Skeletal muscle tissue (tissue), 4 donors: ENCODE data around the gene OR10J4. TPM values are rescaled to one million over a fixed set of nuclear protein-coding genes. Genes with fewer than 3 reads are reported as not detected.
"Not testable (repeated sequence)": the region's sequence is repeated elsewhere in the genome, so short reads cannot be mapped to it uniquely, and the experiment has no call there.

Experiments
- H3K27ac ChIP-seq: one replicate; pipeline ENCODE4 v1.7.0; 2013; ENCODE audit warnings: mild to moderate bottlenecking, low read depth, low read length, inconsistent platforms
- H3K27me3 ChIP-seq, 3 donors: one replicate each; pipeline ENCODE4 v1.7.0; 2013; ENCODE audit warnings: low read length in 3 of 3; ENCODE audit not compliant: control insufficient read depth in 3 of 3, insufficient read depth in 3 of 3
- H3K36me3 ChIP-seq, 3 donors: one replicate each; pipeline ENCODE4 v1.7.0; 2013; ENCODE audit warnings: low read length in 3 of 3; ENCODE audit not compliant: control insufficient read depth in 3 of 3, insufficient read depth in 3 of 3
- H3K4me1 ChIP-seq, 3 donors: one replicate each; pipeline ENCODE4 v1.7.0; 2013; ENCODE audit warnings: low read length in 3 of 3, mild to moderate bottlenecking in 3 of 3; ENCODE audit not compliant: control insufficient read depth in 3 of 3, insufficient read depth in 3 of 3
- H3K4me3 ChIP-seq, 3 donors: one replicate each; pipeline ENCODE4 v1.7.0; 2013; ENCODE audit warnings: low read length in 3 of 3
- H3K9ac ChIP-seq, 3 donors: one replicate each; pipeline ENCODE4 v1.7.0; 2013; ENCODE audit warnings: low read length in 3 of 3, mild to moderate bottlenecking in 3 of 3, moderate library complexity in 2 of 3, low read depth in 1 of 3
- H3K9me3 ChIP-seq, 3 donors: one replicate each; pipeline ENCODE4 v1.7.0; 2013; ENCODE audit warnings: low read length in 3 of 3; ENCODE audit not compliant: control insufficient read depth in 3 of 3
- total RNA-seq: library from RNA; depleted of rRNA; stranded (reverse); fragments of >200 nt; gene quantifications from one replicate; pipeline ENCODE4 v1.2.3, GENCODE V29; 2014
- donor health status: Osteomylitis.

The OR10J4 gene
- total RNA-seq, 1 donor from 2014 or later = not detected

DNA sequence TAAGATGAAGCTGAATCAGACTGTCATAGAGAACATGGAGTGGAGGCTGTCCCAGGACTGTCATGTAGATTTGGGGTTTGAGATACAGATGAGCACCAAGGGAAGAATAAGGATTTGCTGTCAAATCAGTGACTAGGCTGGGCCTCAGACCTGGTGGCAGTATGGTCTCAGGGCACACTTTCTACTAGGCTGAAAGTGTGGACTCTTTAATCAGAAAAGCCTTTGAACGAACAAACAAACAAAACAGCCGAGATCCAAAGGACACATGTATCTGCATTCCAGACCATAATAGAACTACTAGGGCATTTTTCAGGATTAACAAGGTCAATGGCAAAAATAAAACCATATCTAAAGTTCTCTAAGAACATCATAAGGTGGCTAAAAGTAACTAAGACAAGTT, 10.4 kb downstream of the OR10J4 start:
- H3K27me3 ChIP-seq = no peaks in the 10 kb centered on the region
- no peak overlapping the region for H3K9ac ChIP-seq
- H3K36me3 ChIP-seq = no peaks in the 10 kb centered on the region
- H3K4me3 ChIP-seq = no peak overlapping the region
- no peaks in the 10 kb centered on the region for H3K9me3 ChIP-seq
- no peaks in the 10 kb centered on the region for H3K4me1 ChIP-seq
- no peak overlapping the region for H3K27ac ChIP-seq

DNA sequence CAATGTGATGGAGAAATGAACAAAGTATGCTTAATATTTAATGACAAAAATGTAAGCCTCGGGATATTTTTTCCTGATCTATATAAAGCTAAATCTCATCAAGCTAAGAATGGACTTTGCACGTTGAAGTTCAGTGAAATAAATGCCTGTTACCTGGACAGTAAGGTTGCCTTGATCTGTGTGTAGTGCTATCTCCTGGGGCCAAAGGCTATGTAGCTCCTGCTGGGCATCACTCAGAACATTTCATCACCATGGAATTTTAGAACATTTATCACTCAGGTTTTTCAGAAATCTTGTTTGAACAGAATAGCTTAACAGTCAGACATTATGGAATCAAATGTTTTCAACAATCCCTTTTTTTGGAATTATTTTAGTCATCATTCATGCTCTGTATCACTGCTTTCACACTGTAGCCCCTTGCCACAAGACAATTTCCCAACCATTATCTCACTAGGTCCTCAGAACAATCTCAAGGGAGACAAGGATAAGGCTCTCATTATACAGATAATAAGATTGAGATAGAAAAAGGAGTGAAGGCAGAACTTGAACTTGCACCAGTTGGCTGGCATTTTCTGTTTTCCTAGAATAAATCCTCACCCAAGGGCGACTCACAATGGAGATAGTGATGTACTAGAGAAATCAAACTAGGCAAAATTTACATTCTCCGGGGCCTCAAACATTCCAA, 11.2 kb downstream of the OR10J4 start:
- Histone ChIP-seq H3K4me3 (no peak overlapping the region), H3K27me3 (no peaks in the 10 kb centered on the region), H3K9me3 (no peaks in the 10 kb centered on the region)

DNA sequence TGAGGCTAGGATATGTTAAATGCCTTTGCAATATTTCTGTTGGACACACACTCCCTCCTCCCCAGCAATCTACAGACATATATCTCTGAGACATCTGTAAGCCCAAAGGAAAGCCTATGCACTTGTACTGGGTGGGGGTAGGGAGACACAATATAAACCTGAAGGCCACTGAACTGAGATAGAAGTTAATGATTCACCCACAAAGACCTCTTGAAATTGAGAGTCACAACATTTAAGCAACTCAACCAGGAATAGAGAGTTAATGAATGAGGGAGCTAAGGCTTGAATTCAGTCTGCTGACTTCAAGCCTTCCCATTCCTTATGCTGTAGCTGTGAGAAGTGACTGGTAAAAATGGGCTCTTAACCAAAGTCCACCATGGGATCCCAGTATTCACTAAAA, 12.5 kb downstream of the OR10J4 start:
- Histone ChIP-seq H3K9ac (no peak overlapping the region), H3K9me3 (no peaks in the 10 kb centered on the region), H3K27me3 (no peaks in the 10 kb centered on the region), H3K4me3 (no peak overlapping the region), H3K4me1 (no peaks in the 10 kb centered on the region), H3K27ac (no peak overlapping the region), H3K36me3 (no peaks in the 10 kb centered on the region)

More for the DNA sequence above, 11.2 kb downstream of the OR10J4 start:
- H3K9ac ChIP-seq = no peak overlapping the region
- H3K36me3 ChIP-seq = no peaks in the 10 kb centered on the region
- H3K27ac ChIP-seq = no peak overlapping the region
- H3K4me1 ChIP-seq = no peaks in the 10 kb centered on the region

DNA sequence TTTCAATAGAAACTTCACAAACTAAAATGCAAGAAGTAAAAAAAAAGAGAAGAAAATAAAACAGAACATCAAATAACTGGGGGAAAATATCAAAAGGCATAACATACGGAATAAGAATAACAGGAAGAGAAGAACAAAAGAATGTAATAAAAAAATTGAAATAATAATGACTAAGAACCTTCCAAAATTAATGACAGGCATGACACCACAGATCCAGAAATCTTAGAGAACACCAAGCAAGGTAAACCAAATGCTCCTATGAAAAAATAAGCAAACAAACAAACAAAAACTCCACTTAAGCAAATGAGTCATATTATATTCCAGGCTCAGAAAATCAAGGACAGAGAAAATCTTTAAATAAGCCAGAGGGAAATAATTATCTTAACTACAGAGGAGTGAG, 16.2 kb downstream of the OR10J4 start:
- Histone ChIP-seq H3K27ac (no peak overlapping the region), H3K4me1 (no peaks in the 10 kb centered on the region), H3K9ac (no peak overlapping the region)

DNA sequence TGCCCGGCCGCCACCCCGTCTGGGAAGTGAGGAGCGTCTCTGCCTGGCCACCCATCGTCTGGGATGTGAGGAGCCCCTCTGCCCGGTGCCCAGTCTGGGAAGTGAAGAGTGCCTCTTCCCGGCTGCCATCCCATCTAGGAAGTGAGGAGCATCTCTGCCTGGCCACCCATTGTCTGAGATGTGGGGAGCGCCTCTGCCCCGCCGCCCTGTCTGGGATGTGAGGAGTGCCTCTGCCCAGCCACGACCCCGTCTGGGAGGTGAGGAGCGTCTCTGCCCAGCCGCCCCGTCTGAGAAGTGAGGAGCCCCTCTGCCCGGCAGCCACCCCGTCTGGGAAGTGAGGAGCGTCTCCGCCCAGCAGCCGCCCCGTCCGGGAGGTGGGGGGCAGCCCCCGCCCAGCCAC, 17.6 kb downstream of the OR10J4 start:
- H3K9ac ChIP-seq, H3K27me3 ChIP-seq, H3K36me3 ChIP-seq, H3K4me1 ChIP-seq, H3K9me3 ChIP-seq, H3K4me3 ChIP-seq, H3K27ac ChIP-seq: not testable (repeated sequence)

More for the DNA sequence above, 16.2 kb downstream of the OR10J4 start:
- no peaks in the 10 kb centered on the region for H3K27me3 ChIP-seq
- no peak overlapping the region for H3K4me3 ChIP-seq
- no peaks in the 10 kb centered on the region for H3K36me3 ChIP-seq
- peaks cover 0 to 3% (median 0%) of the 10 kb centered on the region in 3 donors for H3K9me3 ChIP-seq

DNA sequence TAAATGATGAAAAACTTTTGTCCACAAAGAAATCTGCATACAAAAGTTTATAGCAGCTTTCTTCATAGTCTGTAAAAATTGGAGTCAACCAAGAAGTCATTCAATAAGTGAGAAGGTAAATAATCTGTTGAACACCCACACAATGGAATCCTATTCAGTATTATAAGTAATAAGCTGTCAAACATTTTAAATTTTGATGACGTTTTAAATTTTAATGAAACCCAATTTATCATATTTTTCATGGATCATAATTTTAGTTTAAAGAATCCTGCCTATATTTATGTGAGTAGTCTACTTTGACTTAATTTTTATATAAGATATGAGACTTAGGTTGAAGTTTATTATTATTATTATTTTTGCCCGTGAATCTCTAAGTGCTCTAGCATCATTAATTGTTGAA, 27.5 kb downstream of the OR10J4 start:
- Histone ChIP-seq H3K36me3 (no peaks in the 10 kb centered on the region), H3K4me3 (no peak overlapping the region), H3K27me3 (no peaks in the 10 kb centered on the region), H3K9me3 (peaks cover 0 to 2% (median 0%) of the 10 kb centered on the region in 3 donors), H3K9ac (no peak overlapping the region), H3K27ac (no peak overlapping the region), H3K4me1 (no peaks in the 10 kb centered on the region)

DNA sequence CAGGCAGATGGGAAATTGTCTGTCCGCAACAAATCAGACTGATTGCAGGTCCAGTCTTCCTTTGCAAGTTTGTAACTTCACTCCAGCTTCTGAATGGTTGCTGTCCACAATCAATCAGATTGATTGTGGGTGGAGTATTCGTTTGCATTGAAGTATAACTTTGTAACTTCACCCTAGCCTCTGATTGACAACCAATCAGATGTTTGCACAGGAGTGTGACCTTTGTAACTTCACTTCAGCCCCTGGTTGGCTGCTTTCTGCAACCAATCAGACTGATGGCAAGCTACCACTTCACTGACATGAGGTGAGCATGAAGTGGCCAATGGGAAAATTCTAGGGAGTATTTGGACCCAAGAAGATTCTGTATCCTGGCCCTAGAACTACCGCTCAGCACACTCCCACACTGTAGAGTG, 33.2 kb downstream of the OR10J4 start:
- Histone ChIP-seq H3K9me3 (peaks cover 0 to 2% (median 0%) of the 10 kb centered on the region in 3 donors), H3K4me1 (peaks cover 0 to 2% (median 0%) of the 10 kb centered on the region in 3 donors), H3K27me3 (no peaks in the 10 kb centered on the region)

DNA sequence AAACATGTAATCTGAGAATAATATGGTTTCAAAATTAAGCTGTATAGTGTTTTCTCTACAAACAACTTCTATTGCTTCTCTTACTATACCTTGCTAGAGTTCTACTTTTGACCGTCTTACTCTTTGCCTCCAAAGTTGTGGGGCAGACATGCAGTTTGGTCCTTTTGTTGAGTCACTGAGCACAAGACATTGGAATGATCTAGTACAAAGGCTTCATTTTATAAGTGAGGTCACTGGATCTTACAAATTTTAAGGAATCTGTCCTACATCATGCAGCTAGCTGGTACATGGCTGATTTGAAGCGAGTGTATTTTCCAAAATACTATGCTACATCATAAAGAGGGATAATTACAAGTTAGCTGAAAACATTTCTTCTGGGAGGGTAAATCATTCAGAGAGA, 36.3 kb downstream of the OR10J4 start:
- no peaks in the 10 kb centered on the region for H3K27me3 ChIP-seq

More for the DNA sequence above, 33.2 kb downstream of the OR10J4 start:
- no peaks in the 10 kb centered on the region for H3K36me3 ChIP-seq
- H3K4me3 ChIP-seq = no peak overlapping the region
- H3K27ac ChIP-seq = no peak overlapping the region
- H3K9ac ChIP-seq = no peak overlapping the region

DNA sequence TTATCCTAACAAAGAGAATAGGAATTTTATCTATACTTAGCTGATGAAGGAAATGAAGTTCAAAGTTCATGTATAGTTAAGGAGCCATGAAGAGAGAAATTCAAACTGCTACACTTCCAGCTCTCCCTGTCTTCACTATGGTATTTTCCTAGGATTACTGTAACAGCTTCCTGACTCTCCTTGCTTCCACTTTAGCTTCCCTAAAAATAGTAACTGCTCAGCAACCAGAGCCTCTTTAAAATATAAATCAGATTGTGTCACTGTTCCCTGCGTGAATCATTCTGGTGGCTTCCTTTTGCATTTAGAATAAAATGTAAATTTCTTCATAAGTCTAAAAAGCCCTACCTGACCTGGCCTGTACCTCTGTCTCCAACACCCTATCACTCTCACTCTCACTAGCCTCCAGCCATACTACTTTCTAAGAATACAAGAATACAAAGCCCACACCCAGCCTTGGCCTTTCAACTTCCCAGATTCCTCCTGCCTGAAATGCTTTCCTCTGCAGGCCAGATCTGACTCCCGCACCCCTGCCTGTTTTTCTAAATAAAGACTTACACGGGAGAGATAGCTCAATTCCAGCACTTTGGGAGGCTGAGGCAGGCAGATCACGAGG, 38.0 kb downstream of the OR10J4 start:
- no peak overlapping the region for H3K27ac ChIP-seq
- H3K4me1 ChIP-seq = peaks cover 0 to 2% (median 0%) of the 10 kb centered on the region in 3 donors
- no peaks in the 10 kb centered on the region for H3K27me3 ChIP-seq
- H3K9me3 ChIP-seq = no peaks in the 10 kb centered on the region
- H3K36me3 ChIP-seq = no peaks in the 10 kb centered on the region
- H3K4me3 ChIP-seq = no peak overlapping the region
- H3K9ac ChIP-seq = no peak overlapping the region

More for the DNA sequence above, 36.3 kb downstream of the OR10J4 start:
- H3K36me3 ChIP-seq = no peaks in the 10 kb centered on the region
- H3K27ac ChIP-seq = no peak overlapping the region
- H3K9ac ChIP-seq = no peak overlapping the region
- peaks cover 0 to 2% (median 0%) of the 10 kb centered on the region in 3 donors for H3K4me1 ChIP-seq
- no peaks in the 10 kb centered on the region for H3K9me3 ChIP-seq
- H3K4me3 ChIP-seq = no peak overlapping the region

DNA sequence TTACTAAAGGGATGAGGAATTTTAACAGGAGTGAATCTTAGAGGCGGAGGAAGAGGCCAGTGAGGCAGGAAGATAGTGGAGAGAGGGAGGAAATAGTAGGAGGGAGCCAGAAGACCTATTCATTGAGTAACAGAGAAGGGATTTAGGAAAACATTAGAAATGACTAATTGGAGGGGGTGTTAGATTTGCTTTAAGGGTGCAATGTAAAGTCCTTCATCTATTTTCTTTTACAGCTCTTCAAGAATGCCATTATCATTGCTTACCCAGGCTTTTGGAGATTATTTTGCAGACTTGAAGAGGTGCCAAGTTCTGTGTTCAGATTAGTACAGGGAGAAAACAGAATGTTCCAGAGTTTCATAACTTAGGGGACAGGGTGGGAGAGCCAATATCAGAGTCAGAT, 41.3 kb downstream of the OR10J4 start:
- Histone ChIP-seq H3K9me3 (no peaks in the 10 kb centered on the region), H3K27ac (no peak overlapping the region), H3K9ac (no peak overlapping the region), H3K36me3 (no peaks in the 10 kb centered on the region), H3K4me3 (no peak overlapping the region), H3K4me1 (peaks cover 0 to 2% (median 0%) of the 10 kb centered on the region in 3 donors), H3K27me3 (no peaks in the 10 kb centered on the region)
